HepG2 (cell line): ENCODE results near the gene GJC2. TPM values are rescaled to one million over a fixed set of nuclear protein-coding genes. Genes with fewer than 3 reads are reported as not detected.
A peak's percentile ranks its signal among the peaks of the same experiment; 100 is the strongest.

Experiments
- ESRRA ChIP-seq: sonication (generic); formaldehyde crosslinking; IDR thresholded peaks from 2 replicates; pipeline ENCODE4 v1.5.1; 2020; ENCODE audit warnings: mild to moderate bottlenecking, low read depth, missing genetic modification reagents
- NFKBIZ ChIP-seq: IDR thresholded peaks from 2 replicates; pipeline ENCODE4 v1.6.1; 2018; ENCODE audit warnings: missing genetic modification reagents, missing compliant biosample characterization
- PHF21A ChIP-seq: sonication (generic); formaldehyde crosslinking; IDR thresholded peaks from 2 replicates; pipeline ENCODE4 v1.5.0; 2020; ENCODE audit warnings: mild to moderate bottlenecking, missing genetic modification reagents
- SALL2 ChIP-seq: sonication (generic); formaldehyde crosslinking; IDR thresholded peaks from 2 replicates; pipeline ENCODE4 v1.8.1; 2023; ENCODE audit warnings: mild to moderate bottlenecking, missing genetic modification reagents, inconsistent platforms
- SMAD3 ChIP-seq: sonication (generic); formaldehyde crosslinking; IDR thresholded peaks from 2 replicates; pipeline ENCODE4 v1.4.0; 2020; ENCODE audit warnings: missing genetic modification reagents
- SRY ChIP-seq: sonication (generic); formaldehyde crosslinking; IDR thresholded peaks from 2 replicates; pipeline ENCODE4 v1.8.0; 2022; ENCODE audit warnings: mild to moderate bottlenecking, missing genetic modification reagents
- TARDBP ChIP-seq: sonication (generic); formaldehyde crosslinking; IDR thresholded peaks from 2 replicates; pipeline ENCODE4 v1.8.0; 2022; ENCODE audit warnings: mild to moderate bottlenecking, missing genetic modification reagents
- TBX2 ChIP-seq: sonication (generic); formaldehyde crosslinking; IDR thresholded peaks from 2 replicates; pipeline ENCODE4 v1.5.0; 2020; ENCODE audit warnings: missing genetic modification reagents, mild to moderate bottlenecking, borderline replicate concordance
- ZNF34 ChIP-seq: sonication (generic); formaldehyde crosslinking; IDR thresholded peaks from 2 replicates; pipeline ENCODE4 v1.4.0; 2020; ENCODE audit warnings: mild to moderate bottlenecking, missing genetic modification reagents, borderline replicate concordance
- ZNF607 ChIP-seq: sonication (generic); formaldehyde crosslinking; IDR thresholded peaks from 2 replicates; pipeline ENCODE4 v1.5.1; 2020; ENCODE audit warnings: missing genetic modification reagents, mild to moderate bottlenecking, borderline replicate concordance
- ZNF629 ChIP-seq: sonication (generic); formaldehyde crosslinking; conservative IDR thresholded peaks from 2 replicates; pipeline ENCODE4 v1.5.0; 2020; ENCODE audit warnings: missing genetic modification reagents
- ZNF678 ChIP-seq: sonication (generic); formaldehyde crosslinking; IDR thresholded peaks from 2 replicates; pipeline ENCODE4 v1.4.0; 2020; ENCODE audit warnings: mild to moderate bottlenecking, missing genetic modification reagents
- ZNF709 ChIP-seq: sonication (generic); formaldehyde crosslinking; IDR thresholded peaks from 2 replicates; pipeline ENCODE4 v1.5.0; 2020; ENCODE audit warnings: mild to moderate bottlenecking, missing genetic modification reagents
- polyA plus RNA-seq, 8 experiments: library from polyadenylated mRNA; depleted of rRNA in 3 of 8; stranded (reverse) in 7 of 8; unstranded in 1 of 8; fragments of >200 nt; fragmentation: Illumina TruSeq in 4 of 8; extraction: Trizol in 4 of 8; gene quantifications; 2 replicates each; pipeline versions ENCODE4 v1.2.1 to v1.2.3, GENCODE V29; 2011 to 2016; ENCODE audit warnings: low read depth in 4 of 8, missing spikeins in 1 of 8, mixed read lengths in 1 of 8; ENCODE audit not compliant: insufficient read depth in 1 of 8
- total RNA-seq, 5 experiments: library from RNA; depleted of rRNA; stranded (reverse); fragments of >200 nt; fragmentation: Illumina TruSeq; extraction: Trizol; gene quantifications; 2 replicates each; pipeline ENCODE4 v1.2.3, GENCODE V29; 2016; ENCODE audit warnings: low read depth in 1 of 5
- TF ChIP-seq, protein P1 (sequence below), 2 experiments: sonication (generic) in 1 of 2; formaldehyde crosslinking in 1 of 2; IDR thresholded peaks; 2 replicates each; pipeline versions ENCODE4 v1.5.1 to v1.6.1; 2011 to 2020; ENCODE audit warnings: borderline replicate concordance in 1 of 2, low read depth in 1 of 2, low read length in 1 of 2, mild to moderate bottlenecking in 1 of 2, missing genetic modification reagents in 1 of 2, moderate library complexity in 1 of 2
- TF ChIP-seq, protein P2 (sequence below): sonication (generic); formaldehyde crosslinking; IDR thresholded peaks from 2 replicates; pipeline ENCODE4 v1.5.1; 2020; ENCODE audit warnings: missing genetic modification reagents, mild to moderate bottlenecking, borderline replicate concordance
- TF ChIP-seq, protein P3 (sequence below): sonication (generic); formaldehyde crosslinking; IDR thresholded peaks from 2 replicates; pipeline ENCODE4 v1.5.1; 2020; ENCODE audit warnings: mild to moderate bottlenecking, missing genetic modification reagents
- TF ChIP-seq, protein P4 (sequence below): sonication (generic); formaldehyde crosslinking; IDR thresholded peaks from 2 replicates; pipeline ENCODE4 v1.4.0; 2020; ENCODE audit warnings: missing genetic modification reagents

Gene GJC2
- total and polyA plus RNA-seq, 2 of the 13 experiments (the other 11 are each of a cell fraction or from before 2014, with no cell fraction given) = 1.6 to 3.8 TPM

DNA sequence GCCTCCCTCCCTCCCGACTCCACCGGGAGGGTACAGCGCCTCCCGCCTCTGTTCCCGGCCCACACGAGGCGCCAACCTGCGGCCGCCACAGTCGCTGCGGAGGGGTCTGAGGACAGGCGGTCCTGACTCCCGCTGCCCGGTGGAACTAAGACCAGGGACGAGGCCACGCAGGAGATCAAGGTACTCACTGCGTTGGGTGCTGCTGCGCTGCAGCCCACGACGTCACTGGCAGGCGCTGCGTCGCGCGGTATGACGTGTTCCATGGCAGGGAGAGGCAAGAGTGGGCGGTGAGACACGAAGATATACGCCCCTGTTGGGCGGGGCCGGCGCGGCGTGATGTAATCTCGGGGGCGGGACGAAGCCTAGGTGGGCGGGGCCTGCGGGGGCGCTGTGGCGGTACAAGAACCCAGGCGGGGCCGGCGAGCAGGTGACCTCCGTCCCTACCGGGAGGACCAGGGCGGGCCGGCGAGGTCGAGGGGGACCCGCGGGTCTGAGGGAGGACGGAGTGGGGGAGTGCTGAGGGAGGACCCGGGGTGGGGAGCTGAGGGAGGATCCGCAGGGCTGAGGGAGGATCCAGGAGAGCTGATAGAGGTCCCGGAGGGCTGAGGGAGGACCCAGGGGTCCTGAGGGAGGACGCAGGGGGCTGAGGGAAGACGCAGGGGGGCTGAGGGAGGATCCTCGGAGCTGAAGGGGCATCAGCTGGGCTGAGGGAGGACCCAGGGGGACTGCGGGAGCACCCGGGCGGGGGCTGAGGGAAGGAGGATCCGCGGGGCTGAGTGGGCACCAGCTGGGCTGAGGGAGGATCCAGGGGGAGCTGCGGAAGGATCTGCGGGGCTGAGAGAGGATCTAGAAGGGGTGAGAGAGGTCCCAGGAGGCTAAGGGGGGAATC is 40.4 kb upstream of the GJC2 start, which contains the start of gene MRPL55 (continued):
- TF ChIP-seq, protein P1, sequence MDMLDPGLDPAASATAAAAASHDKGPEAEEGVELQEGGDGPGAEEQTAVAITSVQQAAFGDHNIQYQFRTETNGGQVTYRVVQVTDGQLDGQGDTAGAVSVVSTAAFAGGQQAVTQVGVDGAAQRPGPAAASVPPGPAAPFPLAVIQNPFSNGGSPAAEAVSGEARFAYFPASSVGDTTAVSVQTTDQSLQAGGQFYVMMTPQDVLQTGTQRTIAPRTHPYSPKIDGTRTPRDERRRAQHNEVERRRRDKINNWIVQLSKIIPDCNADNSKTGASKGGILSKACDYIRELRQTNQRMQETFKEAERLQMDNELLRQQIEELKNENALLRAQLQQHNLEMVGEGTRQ (IDR thresholded peaks at IDR 0.05; ENCODE audit: low read depth, low read length) = no peak
- TF ChIP-seq, protein P1 (CRISPR knock-in tag; IDR thresholded peaks at IDR 0.05; ENCODE audit: borderline replicate concordance) = no peak
- TF ChIP-seq PHF21A (CRISPR knock-in tag) (0 out of 2 replicates have a peak, but pooled peaks have one; percentile 35), SMAD3 (peak; percentile 53; the same call in 1 of the 2 replicates), ZNF629 (no peak), ZNF709 (CRISPR knock-in tag) (peak; percentile 74; the same call in 1 of the 2 replicates), ZNF34 (CRISPR knock-in tag) (0 out of 2 replicates have a peak, but pooled peaks have one; percentile 61), TBX2 (CRISPR knock-in tag) (peak; percentile 75), ZNF607 (CRISPR knock-in tag) (peak; percentile 72; the same call in 1 of the 2 replicates), SRY (CRISPR knock-in tag) (peak; percentile 86), ESRRA (0 out of 2 replicates have a peak, but pooled peaks have one; percentile 49), ZNF678 (0 out of 2 replicates have a peak, but pooled peaks have one; percentile 40), NFKBIZ (CRISPR knock-in tag) (no peak; the same call in 1 of the 2 replicates), TARDBP (CRISPR knock-in tag) (peak; percentile 95), SALL2 (CRISPR knock-in tag) (peak; percentile 77; the same call in 1 of the 2 replicates)
- TF ChIP-seq, protein P2, sequence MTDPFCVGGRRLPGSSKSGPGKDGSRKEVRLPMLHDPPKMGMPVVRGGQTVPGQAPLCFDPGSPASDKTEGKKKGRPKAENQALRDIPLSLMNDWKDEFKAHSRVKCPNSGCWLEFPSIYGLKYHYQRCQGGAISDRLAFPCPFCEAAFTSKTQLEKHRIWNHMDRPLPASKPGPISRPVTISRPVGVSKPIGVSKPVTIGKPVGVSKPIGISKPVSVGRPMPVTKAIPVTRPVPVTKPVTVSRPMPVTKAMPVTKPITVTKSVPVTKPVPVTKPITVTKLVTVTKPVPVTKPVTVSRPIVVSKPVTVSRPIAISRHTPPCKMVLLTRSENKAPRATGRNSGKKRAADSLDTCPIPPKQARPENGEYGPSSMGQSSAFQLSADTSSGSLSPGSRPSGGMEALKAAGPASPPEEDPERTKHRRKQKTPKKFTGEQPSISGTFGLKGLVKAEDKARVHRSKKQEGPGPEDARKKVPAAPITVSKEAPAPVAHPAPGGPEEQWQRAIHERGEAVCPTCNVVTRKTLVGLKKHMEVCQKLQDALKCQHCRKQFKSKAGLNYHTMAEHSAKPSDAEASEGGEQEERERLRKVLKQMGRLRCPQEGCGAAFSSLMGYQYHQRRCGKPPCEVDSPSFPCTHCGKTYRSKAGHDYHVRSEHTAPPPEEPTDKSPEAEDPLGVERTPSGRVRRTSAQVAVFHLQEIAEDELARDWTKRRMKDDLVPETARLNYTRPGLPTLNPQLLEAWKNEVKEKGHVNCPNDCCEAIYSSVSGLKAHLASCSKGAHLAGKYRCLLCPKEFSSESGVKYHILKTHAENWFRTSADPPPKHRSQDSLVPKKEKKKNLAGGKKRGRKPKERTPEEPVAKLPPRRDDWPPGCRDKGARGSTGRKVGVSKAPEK = peak; percentile 53; the same call in 1 of the 2 replicates
- TF ChIP-seq, protein P3, sequence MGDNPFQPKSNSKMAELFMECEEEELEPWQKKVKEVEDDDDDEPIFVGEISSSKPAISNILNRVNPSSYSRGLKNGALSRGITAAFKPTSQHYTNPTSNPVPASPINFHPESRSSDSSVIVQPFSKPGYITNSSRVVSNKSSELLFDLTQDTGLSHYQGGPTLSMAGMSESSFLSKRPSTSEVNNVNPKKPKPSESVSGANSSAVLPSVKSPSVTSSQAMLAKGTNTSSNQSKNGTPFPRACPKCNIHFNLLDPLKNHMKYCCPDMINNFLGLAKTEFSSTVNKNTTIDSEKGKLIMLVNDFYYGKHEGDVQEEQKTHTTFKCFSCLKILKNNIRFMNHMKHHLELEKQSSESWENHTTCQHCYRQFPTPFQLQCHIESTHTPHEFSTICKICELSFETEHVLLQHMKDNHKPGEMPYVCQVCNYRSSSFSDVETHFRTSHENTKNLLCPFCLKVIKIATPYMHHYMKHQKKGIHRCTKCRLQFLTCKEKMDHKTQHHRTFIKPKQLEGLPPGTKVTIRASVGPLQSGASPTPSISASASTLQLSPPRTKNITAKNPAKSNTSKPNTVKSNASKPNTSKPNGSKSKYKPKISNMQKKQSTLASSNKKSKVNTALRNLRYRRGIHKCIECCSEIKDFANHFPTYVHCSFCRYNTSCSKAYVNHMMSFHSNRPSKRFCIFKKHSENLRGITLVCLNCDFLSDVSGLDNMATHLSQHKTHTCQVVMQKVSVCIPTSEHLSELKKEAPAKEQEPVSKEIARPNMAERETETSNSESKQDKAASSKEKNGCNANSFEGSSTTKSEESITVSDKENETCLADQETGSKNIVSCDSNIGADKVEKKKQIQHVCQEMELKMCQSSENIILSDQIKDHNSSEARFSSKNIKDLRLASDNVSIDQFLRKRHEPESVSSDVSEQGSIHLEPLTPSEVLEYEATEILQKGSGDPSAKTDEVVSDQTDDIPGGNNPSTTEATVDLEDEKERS (CRISPR knock-in tag) = 0 out of 2 replicates have a peak, but pooled peaks have one; percentile 82
- TF ChIP-seq, protein P4, sequence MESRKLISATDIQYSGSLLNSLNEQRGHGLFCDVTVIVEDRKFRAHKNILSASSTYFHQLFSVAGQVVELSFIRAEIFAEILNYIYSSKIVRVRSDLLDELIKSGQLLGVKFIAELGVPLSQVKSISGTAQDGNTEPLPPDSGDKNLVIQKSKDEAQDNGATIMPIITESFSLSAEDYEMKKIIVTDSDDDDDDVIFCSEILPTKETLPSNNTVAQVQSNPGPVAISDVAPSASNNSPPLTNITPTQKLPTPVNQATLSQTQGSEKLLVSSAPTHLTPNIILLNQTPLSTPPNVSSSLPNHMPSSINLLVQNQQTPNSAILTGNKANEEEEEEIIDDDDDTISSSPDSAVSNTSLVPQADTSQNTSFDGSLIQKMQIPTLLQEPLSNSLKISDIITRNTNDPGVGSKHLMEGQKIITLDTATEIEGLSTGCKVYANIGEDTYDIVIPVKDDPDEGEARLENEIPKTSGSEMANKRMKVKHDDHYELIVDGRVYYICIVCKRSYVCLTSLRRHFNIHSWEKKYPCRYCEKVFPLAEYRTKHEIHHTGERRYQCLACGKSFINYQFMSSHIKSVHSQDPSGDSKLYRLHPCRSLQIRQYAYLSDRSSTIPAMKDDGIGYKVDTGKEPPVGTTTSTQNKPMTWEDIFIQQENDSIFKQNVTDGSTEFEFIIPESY (CRISPR knock-in tag) = peak; percentile 46; the same call in 1 of the 2 replicates
